Thyroid gland (tissue), 4 donors: ENCODE results near the gene PTCH2.

Source experiments
- CTCF ChIP-seq, 6 experiments: fragments of 200-600 bp in 3 of 6; fragments of 450-650 bp in 3 of 6; sonication (generic) in 3 of 6; IDR thresholded peaks; one replicate each; pipeline ENCODE4 v1.5.1; 2016 to 2019; ENCODE audit warnings: antibody characterized with exemption in 6 of 6, mild to moderate bottlenecking in 2 of 6, inconsistent platforms in 1 of 6, moderate library complexity in 1 of 6
- POLR2A ChIP-seq, 2 donors: fragments of 450-650 bp; IDR thresholded peaks; one replicate each; pipeline ENCODE4 v1.6.1; 2017; ENCODE audit warnings: antibody characterized with exemption in 2 of 2, mild to moderate bottlenecking in 2 of 2, moderate library complexity in 1 of 2

DNA sequence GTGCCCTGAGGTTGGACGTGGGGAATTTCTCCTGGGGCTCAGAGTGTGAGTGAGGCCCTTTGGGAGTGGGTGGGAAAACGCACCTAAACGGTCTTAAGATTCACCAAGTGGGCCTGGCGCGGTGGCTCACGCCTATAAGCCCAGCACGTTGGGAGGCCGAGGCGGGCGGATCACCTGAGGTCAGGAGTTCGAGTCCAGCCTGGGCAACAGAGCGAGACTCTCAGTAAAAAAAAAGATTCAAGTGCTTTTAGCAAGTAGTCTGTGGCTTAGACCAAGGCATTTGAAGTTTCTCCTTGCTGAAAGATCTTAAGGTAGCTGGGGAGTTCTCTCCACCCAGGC lies 66.4 kb downstream of the PTCH2 start:
- TF ChIP-seq POLR2A (IDR thresholded peaks at IDR 0.05) (no peak), CTCF (IDR thresholded peaks at IDR 0.05) (no peak)
